GM21717 (cell line): ENCODE measurements around the gene DCUN1D4.
A peak's percentile ranks its signal among the peaks of the same experiment; 100 is the strongest.

Source experiments
- ATAC-seq: cut with Tn5 transposase; IDR thresholded peaks from one replicate; pipeline ENCODE4 v1.9.1; 2021; ENCODE audit warnings: mild to moderate bottlenecking, moderate library complexity; ENCODE audit not compliant: unreplicated experiment

The DCUN1D4 gene

DNA sequence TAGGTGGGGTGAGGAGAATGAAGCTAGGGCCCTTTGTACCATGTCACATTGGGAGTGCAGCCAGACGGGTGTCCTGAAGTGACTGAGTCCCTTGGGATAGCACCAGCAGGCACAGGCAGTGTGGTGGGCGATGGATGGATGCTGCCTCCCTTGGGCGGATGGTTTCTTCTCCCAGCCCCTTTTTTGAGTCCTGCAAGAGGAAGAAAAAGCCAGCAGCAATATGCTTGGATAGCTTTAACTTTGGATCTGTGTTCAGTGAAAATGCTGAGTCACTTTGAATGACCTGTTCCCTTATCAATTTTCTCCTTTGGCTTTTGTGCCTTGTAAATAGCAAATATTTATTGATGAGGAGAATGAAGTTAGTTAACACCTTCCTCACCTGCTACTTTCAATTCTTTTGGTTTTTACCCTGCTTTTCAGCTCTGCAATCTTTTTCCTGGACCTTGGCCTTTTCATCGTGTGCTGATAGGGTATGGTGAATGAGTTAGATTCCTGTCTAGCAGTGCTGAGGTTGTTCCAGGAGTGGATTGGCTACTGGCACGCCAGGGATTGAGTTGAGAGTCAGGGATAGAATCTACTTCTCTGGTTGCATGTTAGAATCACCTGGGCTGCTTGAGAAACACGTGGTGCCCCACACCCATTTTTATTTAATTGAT is 10.2 kb downstream of the DCUN1D4 start:
- no peak for ATAC-seq

DNA sequence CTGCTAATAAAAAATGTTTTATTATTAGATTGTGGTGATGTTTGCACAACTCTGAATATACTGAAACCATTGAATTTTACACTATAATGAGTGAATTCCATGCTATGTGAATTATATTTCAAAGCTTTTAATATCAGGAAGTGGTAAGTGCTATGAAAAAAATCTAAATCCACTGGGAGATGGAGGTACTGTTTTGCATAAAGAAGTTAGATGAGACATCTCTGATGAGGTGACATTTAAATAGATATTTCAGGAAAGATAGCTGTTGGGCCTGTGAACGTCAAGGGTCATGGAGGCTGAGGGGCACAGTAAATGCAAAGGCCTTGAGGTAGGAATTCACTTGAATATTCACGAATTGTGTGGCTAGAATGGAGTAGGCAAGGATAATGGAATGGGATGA is 12.3 kb downstream of the DCUN1D4 start:
- no peak for ATAC-seq

DNA sequence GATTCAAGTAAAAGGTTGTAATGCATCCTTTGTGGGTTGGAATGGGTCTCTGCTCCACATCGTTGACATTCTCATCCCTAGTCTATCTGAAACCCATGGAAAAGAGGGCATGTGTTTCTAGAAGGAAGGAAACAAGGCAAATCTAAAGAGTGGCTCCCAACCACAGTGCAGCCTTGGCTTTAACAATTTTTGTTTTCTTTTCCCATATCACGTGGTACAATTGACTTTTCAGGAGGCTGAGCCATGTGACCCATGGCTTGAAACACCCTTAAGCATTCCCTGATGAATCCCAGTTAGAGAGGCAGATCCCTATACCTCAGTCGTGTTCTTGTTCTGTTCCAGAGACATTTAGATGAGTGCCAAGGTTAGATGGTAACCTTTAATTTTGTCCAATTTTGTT is 12.8 kb downstream of the DCUN1D4 start:
- no peak for ATAC-seq

DNA sequence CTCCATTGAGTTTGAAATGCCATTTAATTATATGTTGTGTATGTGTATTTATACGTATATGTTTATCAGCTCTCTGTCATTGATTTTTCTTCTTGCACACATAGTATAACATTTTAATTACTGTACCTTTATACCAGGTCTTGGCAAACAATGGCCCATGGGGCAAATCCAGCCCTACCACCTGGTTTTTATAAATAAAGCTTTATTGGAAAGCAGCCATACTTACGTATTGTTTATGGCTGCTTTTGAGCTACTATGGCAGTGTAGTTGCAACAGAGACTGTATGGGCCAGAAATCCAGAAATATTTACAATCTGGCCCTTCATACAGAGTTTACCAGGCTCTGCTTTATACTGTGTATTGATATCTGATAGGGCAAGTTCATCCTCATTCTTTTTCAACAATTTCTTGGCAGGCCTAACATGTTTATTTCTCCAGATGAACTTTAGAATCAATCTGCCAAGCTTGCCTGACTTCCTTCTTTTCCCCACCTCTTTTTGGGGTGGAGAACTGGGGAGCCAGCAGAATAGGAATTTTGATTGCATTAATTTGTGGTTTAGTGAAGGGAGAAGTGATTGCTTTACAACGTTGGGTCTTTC is 15.8 kb downstream of the DCUN1D4 start:
- no peak for ATAC-seq

DNA sequence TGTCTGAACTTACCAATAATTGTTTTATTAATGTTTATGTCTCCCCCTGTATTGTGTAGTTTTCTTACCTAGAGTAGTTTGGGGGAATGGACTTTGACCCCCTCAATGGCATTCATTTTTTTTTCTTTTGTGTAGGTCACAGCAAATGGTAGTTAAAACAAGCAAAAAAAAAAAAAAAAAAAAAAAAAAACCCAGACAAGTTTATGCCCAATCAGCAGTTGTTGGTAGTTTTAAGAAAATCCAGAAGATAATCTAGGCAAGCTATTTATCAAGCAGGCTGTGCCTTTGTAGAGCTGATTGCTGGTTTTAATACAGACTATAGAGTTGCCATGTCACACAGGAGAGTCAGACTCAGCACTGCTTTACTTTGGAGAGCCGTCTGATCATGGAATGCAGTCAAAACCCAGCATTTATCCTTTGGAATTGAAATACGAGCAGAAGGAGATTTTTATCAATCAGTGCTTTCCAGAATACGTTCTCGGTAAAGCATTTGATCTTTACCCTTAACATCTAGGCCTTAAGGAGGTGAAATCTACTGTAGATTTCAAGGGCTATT is 16.6 kb downstream of the DCUN1D4 start:
- no peak for ATAC-seq

- ATAC-seq, result no peak
These were observed 19.2 kb downstream of the DCUN1D4 start for GRCh38 chr4:51862199-51862598.

DNA sequence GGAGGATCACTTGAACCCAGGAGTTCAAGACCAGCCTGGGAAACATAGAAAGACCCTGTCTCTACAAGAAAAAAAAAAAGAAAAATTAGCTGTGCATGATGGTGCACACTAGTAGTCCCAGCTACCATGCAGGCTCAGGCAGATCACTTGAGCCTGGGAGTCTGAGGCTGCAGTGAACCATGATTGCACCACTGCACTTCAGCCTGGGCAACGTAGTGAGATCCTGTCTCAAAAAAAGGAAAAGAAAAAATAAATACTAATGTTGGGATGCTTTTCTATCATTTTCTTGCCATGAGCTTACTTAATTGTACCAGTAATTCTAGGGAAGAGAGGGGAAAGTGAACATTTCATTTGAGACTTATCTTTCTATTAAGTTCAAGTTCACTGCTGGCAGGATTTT is 19.8 kb downstream of the DCUN1D4 start:
- ATAC-seq, result no peak

DNA sequence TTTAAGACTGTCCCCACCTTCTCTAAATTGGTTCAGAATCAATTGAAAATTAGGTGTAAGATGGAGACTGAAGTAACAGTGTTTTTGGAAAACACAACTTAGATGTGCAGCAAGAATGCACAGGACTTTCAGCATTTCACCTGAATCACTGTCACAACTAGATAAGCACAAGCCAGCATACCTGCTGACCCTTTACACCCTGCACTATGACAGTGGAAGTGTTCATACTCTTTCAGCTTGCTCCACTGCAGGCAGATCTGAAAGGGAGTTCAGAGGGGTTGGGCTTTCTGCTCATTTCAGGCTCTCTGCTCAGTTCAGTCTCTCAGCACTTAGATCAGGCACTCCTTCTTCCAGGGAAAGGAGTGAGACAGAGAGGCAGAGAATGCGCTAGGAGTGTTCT is 22.8 kb downstream of the DCUN1D4 start:
- no peak for ATAC-seq

DNA sequence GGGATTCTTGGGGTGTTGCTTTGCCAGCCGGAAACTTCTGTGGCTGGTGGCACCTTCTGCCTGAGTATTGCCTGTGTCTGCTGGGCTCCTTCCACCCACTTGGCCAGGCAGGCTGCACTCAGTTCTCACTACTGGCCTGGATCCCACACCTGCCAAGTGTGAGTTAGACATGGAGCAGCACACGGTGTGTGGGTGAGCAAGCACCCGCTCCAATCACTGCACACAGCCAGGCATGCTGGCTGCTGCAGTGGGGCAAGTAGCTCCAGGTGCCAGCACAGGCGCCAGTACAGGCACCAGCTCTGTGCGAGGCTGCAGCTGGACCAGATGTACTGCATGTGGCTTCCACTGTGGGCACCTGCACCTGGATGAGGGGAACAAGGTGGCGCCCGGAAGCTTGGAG is 23.9 kb downstream of the DCUN1D4 start:
- no peak for ATAC-seq

- no peak for ATAC-seq
These were observed 24.9 kb downstream of the DCUN1D4 start for GRCh38 chr4:51867689-51868448.

DNA sequence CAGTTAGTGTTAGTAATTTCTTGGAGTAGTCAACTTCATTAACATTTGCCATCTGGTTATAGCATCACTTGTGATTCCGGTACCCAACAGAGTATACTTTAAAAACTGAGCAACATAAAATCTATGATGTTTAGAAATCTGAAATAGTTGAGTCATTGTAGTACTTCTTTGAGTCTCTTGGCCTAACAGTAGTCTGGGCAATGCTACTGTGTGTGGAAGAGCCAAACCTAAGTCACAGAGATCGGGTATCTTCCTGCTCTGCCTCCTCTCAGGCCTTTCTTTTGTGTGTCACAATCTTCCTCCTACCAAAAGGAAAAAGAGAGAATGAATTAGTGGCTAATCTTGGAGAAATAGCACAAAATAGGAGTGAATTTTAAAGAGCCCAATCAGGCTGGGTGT is 25.5 kb downstream of the DCUN1D4 start:
- no peak for ATAC-seq

GRCh38 chr4:51870441-51871188 is 27.7 kb downstream of the DCUN1D4 start:
- no peak for ATAC-seq

- no peak for ATAC-seq
These were observed 29.5 kb downstream of the DCUN1D4 start for GRCh38 chr4:51872283-51872997.

DNA sequence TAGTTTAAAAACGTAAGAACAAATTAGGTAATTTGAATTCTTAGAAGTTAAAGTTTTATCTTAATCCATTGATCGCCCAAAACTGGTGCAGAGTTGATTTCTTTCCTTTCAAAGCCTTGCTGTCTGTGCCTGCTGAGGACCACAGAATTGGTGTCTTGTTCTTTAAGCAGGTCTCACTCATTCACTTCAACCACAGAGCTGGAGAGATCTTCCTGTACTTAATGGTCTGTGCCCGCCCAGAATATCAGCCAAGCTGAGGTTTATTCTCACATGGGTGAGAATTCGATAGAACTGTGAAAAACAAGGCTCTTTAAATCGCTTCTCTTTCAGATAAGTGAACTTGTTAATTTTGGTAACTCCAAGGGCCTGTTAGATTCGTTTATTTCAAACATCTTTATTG is 31.6 kb downstream of the DCUN1D4 start:
- no peak for ATAC-seq

DNA sequence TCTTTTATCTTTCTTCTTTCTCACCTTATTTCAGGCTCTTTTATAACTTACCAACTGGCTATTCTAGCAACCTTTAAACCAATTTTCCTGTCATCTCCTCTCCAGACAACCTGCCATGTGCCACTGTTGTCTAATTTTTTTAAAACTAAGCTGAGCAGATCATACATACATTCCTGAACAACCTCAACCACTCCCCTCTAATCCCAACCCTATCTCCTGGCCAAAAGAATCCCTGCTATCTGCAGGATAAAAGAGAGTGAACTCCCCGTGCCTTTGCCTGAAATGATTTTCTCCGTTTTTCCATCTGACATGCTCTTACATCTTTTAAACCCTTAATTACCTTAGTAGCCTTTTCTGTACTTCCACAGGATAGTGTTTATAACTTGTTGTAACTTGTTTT is 35.5 kb downstream of the DCUN1D4 start:
- ATAC-seq, result no peak

DNA sequence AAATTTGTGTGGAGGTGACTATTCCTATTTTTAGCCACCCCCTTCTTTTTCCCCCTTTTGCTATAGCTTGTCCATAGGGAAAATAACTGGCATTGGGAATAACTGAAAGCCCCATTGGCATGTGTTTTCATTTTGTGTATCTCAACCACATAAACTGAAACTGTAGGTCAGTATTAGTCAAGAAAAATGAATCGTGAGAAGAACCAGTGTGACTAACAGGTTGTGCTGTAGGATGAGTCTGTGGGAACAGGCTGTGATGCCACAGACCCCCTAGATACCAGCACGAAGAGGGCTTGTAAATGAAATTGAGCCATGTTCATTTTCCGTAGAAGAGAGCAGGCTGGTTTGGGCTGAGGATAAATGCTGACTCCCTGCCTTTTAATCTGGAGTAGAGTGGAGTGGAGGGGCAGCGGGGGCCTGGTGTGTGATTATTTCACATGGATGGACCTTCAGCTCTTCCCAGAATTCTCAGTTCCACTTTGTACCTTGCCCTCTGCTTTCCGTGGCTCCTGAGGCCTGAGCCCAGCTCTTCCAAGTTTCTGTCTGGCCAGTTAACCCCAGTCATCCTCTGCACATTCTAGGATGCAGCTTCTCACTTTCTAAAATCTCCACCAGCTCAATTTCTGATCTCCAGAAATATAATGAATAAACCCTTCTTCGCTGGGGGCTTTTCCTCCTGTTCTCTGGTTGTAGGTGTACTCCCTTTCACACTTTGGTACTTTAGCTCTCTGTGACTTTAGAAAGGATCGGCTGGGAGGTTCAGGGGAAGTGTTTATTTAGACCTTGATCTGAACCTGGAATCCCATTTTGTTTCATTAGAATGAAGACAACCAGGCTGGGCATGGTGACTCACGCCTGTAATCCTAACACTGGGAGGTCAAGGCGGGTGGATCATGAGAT is 37.3 kb downstream of the DCUN1D4 start:
- ATAC-seq, result no peak

GRCh38 chr4:51884055-51884454 is 41.1 kb downstream of the DCUN1D4 start:
- no peak for ATAC-seq

GRCh38 chr4:51884606-51885005 is 41.7 kb downstream of the DCUN1D4 start:
- ATAC-seq, result no peak

DNA sequence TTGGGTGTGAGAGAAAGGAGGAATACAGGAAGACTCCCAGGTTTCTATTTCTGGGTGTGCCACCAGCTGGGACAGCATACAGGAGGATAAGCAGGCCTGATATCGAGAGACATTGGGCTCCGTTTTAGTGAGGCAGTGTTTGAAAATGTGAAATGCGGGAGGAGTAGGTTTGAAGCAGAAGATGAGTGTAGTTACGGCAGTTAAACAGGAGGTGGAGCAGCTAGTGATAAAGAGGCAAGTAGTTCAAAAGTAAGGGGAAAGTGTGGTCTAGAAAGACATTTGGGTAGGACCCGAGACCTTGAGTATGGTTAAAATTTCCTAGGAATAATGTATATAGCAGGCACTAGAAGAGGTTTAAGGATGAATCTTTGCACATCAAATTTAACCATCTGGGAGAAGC is 42.4 kb downstream of the DCUN1D4 start:
- no peak for ATAC-seq

- peak; percentile 46 for ATAC-seq
These were observed 47.8 kb downstream of the DCUN1D4 start for GRCh38 chr4:51890760-51891159.
